Prostate gland (tissue), 2 donors: ENCODE measurements around the gene DOCK11.

Experiments
- POLR2A ChIP-seq: fragments of 450-650 bp; IDR thresholded peaks from one replicate; pipeline ENCODE4 v1.6.1; 2016; ENCODE audit warnings: antibody characterized with exemption, mild to moderate bottlenecking
- TF ChIP-seq, protein P1 (sequence below), 4 experiments: fragments of 200-600 bp in 2 of 4; fragments of 450-650 bp in 2 of 4; sonication (generic) in 2 of 4; IDR thresholded peaks; 1 replicate in 3 of 4; 2 replicates in 1 of 4; pipeline ENCODE4 v1.5.1; 2016 to 2019; ENCODE audit warnings: antibody characterized with exemption in 4 of 4, mild to moderate bottlenecking in 2 of 4, moderate library complexity in 2 of 4

DNA sequence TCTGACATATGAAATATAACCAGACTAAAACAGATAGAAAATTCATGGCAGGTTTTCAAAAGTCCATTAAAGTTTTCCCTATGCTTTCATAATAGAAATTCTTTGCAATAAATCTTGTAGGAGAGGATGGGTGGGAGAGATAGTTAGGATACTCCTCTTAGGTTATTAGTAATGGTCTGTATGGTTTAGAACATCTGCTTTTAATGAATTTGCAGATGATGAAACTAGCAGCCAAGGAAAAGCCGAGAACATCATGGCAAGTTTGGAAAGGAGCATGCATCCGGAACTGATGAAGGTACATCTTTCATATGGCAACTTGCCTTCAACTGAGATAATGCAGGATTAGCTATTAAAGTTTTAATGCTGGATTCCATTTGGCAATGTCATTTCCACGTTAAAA is 70.7 kb downstream of the DOCK11 start:
- TF ChIP-seq, protein P1, sequence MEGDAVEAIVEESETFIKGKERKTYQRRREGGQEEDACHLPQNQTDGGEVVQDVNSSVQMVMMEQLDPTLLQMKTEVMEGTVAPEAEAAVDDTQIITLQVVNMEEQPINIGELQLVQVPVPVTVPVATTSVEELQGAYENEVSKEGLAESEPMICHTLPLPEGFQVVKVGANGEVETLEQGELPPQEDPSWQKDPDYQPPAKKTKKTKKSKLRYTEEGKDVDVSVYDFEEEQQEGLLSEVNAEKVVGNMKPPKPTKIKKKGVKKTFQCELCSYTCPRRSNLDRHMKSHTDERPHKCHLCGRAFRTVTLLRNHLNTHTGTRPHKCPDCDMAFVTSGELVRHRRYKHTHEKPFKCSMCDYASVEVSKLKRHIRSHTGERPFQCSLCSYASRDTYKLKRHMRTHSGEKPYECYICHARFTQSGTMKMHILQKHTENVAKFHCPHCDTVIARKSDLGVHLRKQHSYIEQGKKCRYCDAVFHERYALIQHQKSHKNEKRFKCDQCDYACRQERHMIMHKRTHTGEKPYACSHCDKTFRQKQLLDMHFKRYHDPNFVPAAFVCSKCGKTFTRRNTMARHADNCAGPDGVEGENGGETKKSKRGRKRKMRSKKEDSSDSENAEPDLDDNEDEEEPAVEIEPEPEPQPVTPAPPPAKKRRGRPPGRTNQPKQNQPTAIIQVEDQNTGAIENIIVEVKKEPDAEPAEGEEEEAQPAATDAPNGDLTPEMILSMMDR (IDR thresholded peaks at IDR 0.05): no peak
- TF ChIP-seq POLR2A: no peak
